Spleen (tissue), 7 donors: Measurements from ENCODE around the gene CACNG5.

Source experiments
- CTCF ChIP-seq, 11 experiments: fragments of 200-600 bp in 7 of 11; fragments of 450-650 bp in 4 of 11; sonication (generic) in 4 of 11; IDR thresholded peaks in 8 of 11; conservative IDR thresholded peaks in 3 of 11; 1 replicate in 7 of 11; 2 replicates in 4 of 11; pipeline versions ENCODE4 v1.4.0 to v1.8.0; 2016 to 2021; ENCODE audit warnings: antibody characterized with exemption in 11 of 11, inconsistent platforms in 4 of 11, mild to moderate bottlenecking in 1 of 11
- POLR2A ChIP-seq, 3 donors: fragments of 450-650 bp; IDR thresholded peaks; one replicate each; pipeline ENCODE4 v1.5.1; 2017; ENCODE audit warnings: antibody characterized with exemption in 3 of 3, mild to moderate bottlenecking in 1 of 3
- POLR2AphosphoS5 ChIP-seq, 3 donors: sonication (generic); formaldehyde crosslinking; IDR thresholded peaks; one replicate each; pipeline ENCODE4 v1.5.1; 2017; ENCODE audit warnings: antibody characterized with exemption in 3 of 3
- donor health status: DM: no; HTN: no; CAD: no; lungs with moderate emphysema.
- donor health status: DM: no; HTN: no; CAD: no.
- donor health status: DM: no; HTN: no; CAD: no.

GRCh38 chr17:66884931-66885330, 50.0 kb downstream of the CACNG5 start:
- TF ChIP-seq CTCF (IDR thresholded peaks at IDR 0.05 in 8 of 11, conservative IDR thresholded peaks at IDR 0.05 in 3 of 11) = no peak
- TF ChIP-seq POLR2A (IDR thresholded peaks at IDR 0.05) = no peak
- no peak for TF ChIP-seq POLR2AphosphoS5 (IDR thresholded peaks at IDR 0.05)
